GM18499 (cell line): ENCODE data around the gene VAV2.
"Not testable (repeated sequence)": the region's sequence is repeated elsewhere in the genome, so short reads cannot be mapped to it uniquely, and the experiment has no call there.

Source experiments
- ATAC-seq: cut with Tn5 transposase; IDR thresholded peaks from one replicate; pipeline ENCODE4 v1.9.1; 2021; ENCODE audit warnings: moderate number of reproducible peaks; ENCODE audit not compliant: insufficient read depth, unreplicated experiment

The VAV2 gene

DNA sequence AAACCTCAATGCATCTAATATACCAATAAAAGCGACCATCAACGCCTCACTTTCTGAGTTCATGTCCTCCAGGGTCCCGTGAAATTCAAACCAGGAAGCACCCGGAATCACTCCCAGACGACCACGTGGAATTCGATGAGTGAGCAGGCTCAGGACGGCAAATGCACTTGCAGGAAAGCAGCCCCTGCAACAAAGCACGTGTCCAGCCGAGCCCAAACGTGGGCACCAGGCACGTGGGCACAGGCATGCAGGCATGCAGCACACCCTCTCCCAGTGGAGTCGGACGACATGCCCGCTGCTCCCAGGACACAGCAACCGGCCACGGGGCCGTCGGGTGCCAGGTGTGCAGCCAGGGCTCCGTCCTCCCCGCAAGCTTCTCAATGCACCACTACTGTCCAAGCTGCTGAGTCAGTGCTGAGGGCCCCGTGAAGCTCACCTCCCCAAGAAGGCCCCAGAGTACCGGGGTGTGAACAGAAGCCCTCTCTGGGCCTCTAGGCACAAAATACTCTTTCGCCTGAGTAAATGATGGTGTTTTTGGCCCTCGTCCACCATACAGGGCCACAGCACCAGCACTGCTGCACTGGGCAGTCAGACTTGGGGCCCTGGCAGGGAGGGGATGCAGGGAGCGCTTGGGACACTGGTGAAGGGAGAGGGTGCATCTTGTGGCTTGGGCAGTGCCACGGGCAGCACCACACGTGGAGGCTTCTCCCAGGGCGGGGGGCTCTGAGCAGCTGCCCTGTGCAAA, 87.6 kb downstream of the VAV2 start:
- no peak for ATAC-seq

- ATAC-seq = no peak
These were observed 90.8 kb downstream of the VAV2 start for GRCh38 chr9:133901184-133901835.

- ATAC-seq = no peak
These were observed 94.4 kb downstream of the VAV2 start for GRCh38 chr9:133897675-133898074.

GRCh38 chr9:133896007-133896406, 96.1 kb downstream of the VAV2 start:
- ATAC-seq = not testable (repeated sequence)

- no peak for ATAC-seq
These were observed 96.8 kb downstream of the VAV2 start for GRCh38 chr9:133895335-133895734.

DNA sequence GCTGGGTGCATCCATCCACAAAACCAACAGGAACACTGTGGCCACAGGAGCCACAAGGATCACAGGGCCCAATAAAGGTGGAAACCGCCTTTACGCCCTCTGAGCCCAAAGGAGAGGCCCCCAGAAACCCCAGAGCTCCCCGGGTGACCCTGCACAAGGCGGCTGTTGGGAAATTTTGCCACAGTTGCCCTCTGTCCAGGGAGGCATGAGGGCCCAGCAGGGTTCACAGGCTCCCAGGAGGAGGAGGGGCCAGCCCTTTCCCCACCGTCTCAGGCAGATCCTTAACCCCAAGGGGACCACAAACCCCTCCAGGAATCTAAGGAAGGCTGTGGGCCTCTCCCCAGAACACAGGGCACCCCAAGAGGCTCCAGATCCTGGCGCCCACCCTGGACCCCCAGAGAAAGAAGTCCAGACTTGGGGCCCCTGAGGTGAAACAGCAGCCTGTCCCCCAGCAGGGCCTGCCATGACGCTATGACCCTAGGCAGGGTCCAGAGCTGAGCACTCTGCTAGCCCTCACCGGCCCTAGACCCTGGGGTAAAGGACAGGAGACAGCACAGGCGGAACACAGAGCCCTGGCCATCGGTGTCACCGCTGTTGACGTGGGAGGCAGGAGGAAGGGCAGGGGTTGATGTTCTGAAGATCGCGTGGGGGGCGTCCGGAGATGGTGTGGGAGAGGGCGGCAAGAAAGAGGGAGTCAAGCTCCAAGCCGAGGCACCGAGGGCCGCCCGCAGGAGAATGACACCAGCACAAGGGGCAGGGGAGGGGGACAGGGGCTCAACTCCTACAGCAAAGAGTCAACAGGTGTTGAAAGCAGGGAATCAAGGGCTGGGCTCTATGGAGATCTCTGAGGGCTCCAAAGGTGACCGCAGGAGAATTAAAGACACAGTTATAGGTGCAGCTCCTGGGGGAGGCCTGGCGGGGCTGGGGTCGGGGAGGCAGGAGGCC, 97.5 kb downstream of the VAV2 start:
- ATAC-seq = no peak

- no peak for ATAC-seq
These were observed 98.7 kb downstream of the VAV2 start for GRCh38 chr9:133893191-133893994.

DNA sequence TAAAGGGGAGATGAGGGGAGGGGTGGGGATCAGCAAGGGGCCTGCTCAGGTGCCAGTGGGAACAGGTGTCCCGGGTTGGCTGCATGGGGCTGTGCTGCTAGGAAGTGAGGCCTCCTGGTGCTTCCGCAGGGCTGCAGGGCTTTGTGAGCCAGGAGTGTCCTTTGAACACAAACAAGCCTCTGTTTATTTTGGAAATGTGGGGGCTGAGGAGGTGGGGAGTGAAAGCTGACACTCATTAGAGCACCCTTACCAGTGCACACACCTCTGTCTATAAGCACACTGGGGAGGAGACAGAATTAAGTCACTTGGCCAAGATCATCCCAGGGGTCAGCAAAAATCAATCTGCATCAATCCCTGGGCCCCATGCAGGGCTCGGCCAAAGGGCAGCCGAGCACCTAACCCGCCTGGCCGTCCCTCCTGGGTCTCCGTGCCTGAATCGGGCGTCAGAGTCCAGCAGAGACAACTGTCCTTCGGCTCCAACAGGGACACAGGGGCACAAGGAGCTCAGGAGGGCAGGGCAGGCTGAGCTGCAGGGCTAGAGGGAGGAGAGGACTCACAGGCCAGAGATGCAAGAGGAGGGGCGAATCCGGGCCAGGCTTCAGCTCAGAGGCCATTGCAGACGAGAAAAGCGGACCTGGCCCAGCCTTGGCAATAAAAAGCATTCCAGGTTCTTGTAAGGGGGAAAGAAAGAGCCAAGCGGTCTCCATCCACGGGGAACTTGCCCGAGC, 99.8 kb downstream of the VAV2 start:
- ATAC-seq = no peak

DNA sequence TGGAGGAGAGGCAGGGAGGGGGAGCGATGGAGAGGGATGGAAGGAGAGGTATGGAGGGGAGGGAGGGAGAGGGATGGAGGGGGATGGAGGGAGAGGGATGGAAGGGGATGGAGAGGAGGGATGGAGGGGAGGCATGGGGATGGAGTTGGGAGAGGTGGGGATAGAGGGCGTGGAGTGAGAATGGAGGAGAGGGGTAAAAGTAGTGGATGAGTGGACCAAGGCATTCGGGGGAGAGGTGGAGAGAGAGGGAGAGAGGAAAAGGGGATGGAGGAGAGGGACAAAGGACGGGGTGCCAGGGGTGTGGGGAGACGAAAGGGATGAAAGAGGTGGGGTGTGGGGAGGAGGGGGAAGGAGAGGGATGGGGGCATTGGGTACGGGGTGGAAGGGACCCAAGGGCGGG, 100.4 kb downstream of the VAV2 start:
- no peak for ATAC-seq

DNA sequence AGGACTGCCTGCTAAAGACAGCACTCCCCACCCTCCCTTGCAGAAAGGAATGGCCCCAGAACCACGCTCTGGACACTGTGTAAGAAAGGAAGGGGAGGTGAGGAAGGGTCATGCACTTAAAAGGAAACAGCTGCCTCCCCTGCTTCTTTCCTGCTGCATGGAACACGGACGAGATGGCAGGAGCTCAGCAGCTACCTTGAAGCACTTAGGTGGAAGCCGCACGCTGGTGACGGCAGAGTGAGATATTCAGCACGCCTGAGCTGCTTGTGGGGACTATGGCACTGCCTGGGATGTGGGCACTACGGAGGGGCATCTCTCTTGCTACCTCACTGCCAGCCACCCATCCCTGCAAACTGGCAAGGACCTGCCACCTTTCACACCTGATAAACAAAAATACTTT, 101.5 kb downstream of the VAV2 start:
- no peak for ATAC-seq

DNA sequence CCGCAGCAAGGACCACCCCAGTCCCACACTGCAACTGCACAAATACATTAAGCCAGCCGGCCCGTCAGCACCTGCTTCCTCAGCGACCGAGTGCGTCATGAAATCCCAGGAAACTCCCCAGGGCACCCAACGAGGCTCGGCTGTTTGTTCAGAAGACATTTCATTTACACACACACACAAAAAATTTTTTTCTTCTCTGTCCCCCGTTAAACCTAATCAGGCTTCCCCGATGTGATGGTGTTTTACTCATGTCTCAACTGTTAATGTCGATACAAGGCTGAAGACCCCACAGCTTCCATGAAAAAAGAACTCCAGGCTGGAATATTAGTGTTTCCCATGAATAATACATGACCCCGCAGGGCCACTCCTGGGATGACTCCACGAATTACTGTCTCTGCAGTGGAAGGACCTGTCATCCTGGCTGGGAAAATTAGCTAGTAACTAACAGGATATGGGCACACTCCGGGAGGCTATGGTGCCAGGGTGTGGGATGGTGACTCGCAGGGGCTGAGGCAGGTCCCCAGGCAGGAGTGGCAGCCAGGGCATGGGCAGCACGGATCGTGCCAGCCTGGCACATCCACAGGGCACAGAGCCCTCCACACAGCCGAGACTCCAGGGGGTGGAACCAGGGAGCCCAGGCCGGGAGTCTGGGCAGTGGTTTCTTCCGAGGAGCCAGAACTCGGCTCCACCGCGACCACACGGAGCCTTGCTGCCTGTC, 102.4 kb downstream of the VAV2 start:
- no peak for ATAC-seq

- ATAC-seq = no peak
These were observed 103.2 kb downstream of the VAV2 start for GRCh38 chr9:133888809-133889491.

- ATAC-seq = no peak
These were observed 103.9 kb downstream of the VAV2 start for GRCh38 chr9:133888048-133888808.

DNA sequence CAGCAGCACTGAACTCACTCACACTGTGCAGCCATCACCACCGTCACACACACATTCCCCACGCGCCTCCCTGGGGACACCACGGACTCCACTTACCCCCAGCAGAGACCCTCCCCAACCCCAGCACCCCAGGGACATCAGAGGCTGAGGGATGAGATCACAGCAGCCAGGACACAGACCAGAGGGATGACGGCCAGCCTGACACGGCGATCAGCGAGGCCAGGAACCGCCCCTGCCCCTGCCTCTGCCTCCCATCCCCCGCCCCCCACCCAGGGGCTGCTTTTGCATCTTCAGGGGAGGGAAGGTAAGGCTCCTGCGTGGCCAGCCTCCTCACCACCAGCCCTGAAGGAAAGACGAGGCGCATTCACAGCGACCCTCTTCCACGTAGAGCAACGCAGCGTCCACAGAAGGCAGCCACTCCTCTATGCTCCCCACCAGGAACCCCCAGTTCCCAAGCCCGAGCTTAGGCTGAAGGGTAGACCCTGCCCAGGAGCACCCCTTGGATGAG, 104.5 kb downstream of the VAV2 start:
- no peak for ATAC-seq

- ATAC-seq = no peak
These were observed 105.3 kb downstream of the VAV2 start for GRCh38 chr9:133886563-133887501.
